Spleen (tissue), 7 donors: ENCODE data around the gene CRYL1.

Experiments used
- CTCF ChIP-seq, 11 experiments: fragments of 200-600 bp in 7 of 11; fragments of 450-650 bp in 4 of 11; sonication (generic) in 4 of 11; IDR thresholded peaks in 8 of 11; conservative IDR thresholded peaks in 3 of 11; 1 replicate in 7 of 11; 2 replicates in 4 of 11; pipeline versions ENCODE4 v1.4.0 to v1.8.0; 2016 to 2021; ENCODE audit warnings: antibody characterized with exemption in 11 of 11, inconsistent platforms in 4 of 11, mild to moderate bottlenecking in 1 of 11
- POLR2A ChIP-seq, 3 donors: fragments of 450-650 bp; IDR thresholded peaks; one replicate each; pipeline ENCODE4 v1.5.1; 2017; ENCODE audit warnings: antibody characterized with exemption in 3 of 3, mild to moderate bottlenecking in 1 of 3
- POLR2AphosphoS5 ChIP-seq, 3 donors: sonication (generic); formaldehyde crosslinking; IDR thresholded peaks; one replicate each; pipeline ENCODE4 v1.5.1; 2017; ENCODE audit warnings: antibody characterized with exemption in 3 of 3
- donor health status: DM: no; HTN: no; CAD: no; lungs with moderate emphysema.
- donor health status: DM: no; HTN: no; CAD: no.
- donor health status: DM: no; HTN: no; CAD: no.

- no peak for TF ChIP-seq CTCF (IDR thresholded peaks at IDR 0.05 in 8 of 11, conservative IDR thresholded peaks at IDR 0.05 in 3 of 11)
- TF ChIP-seq POLR2A (IDR thresholded peaks at IDR 0.05) = no peak
- no peak for TF ChIP-seq POLR2AphosphoS5 (IDR thresholded peaks at IDR 0.05)
These were observed 89.9 kb downstream of the CRYL1 start for GRCh38 chr13:20435616-20436368.
